ENCODE results near the gene CD226. TPM values are rescaled to one million over a fixed set of nuclear protein-coding genes. Genes with fewer than 3 reads are reported as not detected.

Gene CD226
- total RNA-seq, 1 donor from 2014 or later, result 1.0 TPM

DNA sequence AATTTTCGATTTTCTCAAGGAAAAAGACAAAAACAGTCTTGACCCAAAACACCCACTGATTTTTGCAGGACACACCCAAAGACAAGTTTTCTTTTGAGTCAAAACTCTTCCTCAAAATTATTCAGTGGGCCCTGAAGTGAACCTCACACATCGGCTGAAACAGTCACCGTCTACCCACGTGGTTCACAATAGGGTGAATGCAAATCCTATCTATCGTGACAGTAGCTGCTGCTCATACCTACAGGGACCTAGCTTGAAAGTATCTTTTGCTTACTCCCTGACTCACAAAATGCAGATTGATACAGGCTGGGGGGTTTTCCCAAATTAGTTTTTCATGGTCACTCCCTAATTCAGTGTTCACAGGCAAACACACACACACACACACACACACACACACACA, 10.7 kb upstream of the CD226 start:
- Histone ChIP-seq H3K27me3 (ENCODE audit: control insufficient read depth in 3 of 3, insufficient read depth in 3 of 3, low read length in 3 of 3) (no peaks in the 10 kb centered on the region), H3K9ac (ENCODE audit: low read depth in 1 of 3, low read length in 3 of 3) (no peak overlapping the region), H3K9me3 (ENCODE audit: control insufficient read depth in 3 of 3, low read length in 3 of 3) (no peaks in the 10 kb centered on the region), H3K27ac (ENCODE audit: low read depth, low read length) (no peak overlapping the region), H3K4me1 (ENCODE audit: control insufficient read depth in 3 of 3, insufficient read depth in 3 of 3, low read length in 3 of 3) (no peaks in the 10 kb centered on the region), H3K4me3 (ENCODE audit: low read length in 3 of 3) (no peak overlapping the region), H3K36me3 (ENCODE audit: control insufficient read depth in 3 of 3, insufficient read depth in 3 of 3, low read length in 3 of 3) (peaks cover 0 to 4% (median 2%) of the 10 kb centered on the region in 3 donors)

DNA sequence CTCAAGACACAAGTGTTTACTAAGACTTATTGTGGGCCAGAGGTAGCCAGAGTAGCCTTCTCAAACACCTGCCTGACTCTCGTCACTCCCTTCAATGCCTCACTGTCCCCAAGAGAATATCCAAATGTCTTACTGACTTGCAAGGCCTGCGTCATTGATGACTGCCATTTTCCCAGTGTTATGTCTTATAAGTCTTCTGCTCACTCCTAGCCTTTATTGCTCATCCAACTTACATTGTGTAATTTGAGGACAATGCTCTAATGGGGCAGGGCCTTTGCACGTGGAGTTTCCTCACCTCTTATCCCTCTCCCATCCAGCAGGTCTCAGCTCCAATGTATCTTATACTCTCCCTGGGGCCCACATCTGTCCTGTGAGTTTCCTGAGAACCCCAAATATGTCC, 10.1 kb upstream of the CD226 start:
- Histone ChIP-seq H3K27ac (ENCODE audit: low read depth, low read length) (no peak overlapping the region), H3K9ac (ENCODE audit: low read depth in 1 of 3, low read length in 3 of 3) (no peak overlapping the region), H3K4me3 (ENCODE audit: low read length in 3 of 3) (no peak overlapping the region), H3K27me3 (ENCODE audit: control insufficient read depth in 3 of 3, insufficient read depth in 3 of 3, low read length in 3 of 3) (no peaks in the 10 kb centered on the region), H3K9me3 (ENCODE audit: control insufficient read depth in 3 of 3, low read length in 3 of 3) (no peaks in the 10 kb centered on the region), H3K36me3 (ENCODE audit: control insufficient read depth in 3 of 3, insufficient read depth in 3 of 3, low read length in 3 of 3) (peaks cover 0 to 3% (median 2%) of the 10 kb centered on the region in 3 donors), H3K4me1 (ENCODE audit: control insufficient read depth in 3 of 3, insufficient read depth in 3 of 3, low read length in 3 of 3) (no peaks in the 10 kb centered on the region)

DNA sequence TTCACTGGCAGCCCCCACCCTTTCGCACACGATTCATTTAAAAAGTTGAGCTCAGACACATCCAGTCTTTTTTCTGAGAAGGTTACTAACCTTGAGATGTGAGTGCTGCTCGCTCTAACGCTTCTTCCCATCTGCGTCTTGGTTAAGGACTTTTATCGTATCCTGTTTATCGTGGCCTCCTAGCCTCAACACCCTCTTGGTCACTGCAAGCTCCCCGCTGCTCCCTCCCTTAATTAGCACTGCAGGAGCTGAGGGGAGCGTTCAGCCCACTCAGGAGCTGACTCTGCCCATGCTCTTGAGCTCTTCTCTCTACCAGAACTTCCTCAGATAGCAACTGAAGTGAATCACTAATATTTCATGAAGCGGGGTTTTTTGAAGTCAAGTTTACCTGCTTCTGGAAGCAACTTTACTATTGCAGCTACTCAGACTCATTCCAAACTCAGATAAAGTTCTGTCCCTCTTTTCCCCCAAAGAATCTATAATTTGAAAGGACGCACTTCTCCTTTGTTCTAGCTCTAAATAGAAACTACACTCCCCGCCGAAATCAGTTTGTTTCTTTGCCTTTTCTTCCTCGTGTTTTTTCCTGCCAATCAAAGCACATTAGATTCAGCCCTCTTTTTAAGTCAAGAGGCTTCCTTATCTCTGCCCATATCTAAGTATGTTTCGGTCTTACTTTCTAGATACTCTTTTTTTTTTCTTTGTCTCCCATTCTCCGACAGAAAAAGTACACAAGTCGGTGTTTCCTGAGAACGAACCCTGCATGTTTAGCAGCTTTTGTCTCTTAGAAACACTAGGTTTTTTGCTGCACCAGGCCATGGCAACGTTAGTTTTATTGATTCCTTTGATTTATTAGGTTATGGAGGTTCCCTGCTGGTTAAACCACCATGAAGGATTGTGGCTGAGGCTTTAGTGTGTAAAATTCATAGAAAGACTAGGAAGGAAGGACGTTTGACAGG, 9.3 kb upstream of the CD226 start:
- Histone ChIP-seq H3K4me1 (ENCODE audit: control insufficient read depth in 3 of 3, insufficient read depth in 3 of 3, low read length in 3 of 3) (no peaks in the 10 kb centered on the region), H3K27ac (ENCODE audit: low read depth, low read length) (no peak overlapping the region), H3K9me3 (ENCODE audit: control insufficient read depth in 3 of 3, low read length in 3 of 3) (no peaks in the 10 kb centered on the region), H3K27me3 (ENCODE audit: control insufficient read depth in 3 of 3, insufficient read depth in 3 of 3, low read length in 3 of 3) (no peaks in the 10 kb centered on the region), H3K4me3 (ENCODE audit: low read length in 3 of 3) (no peak overlapping the region), H3K9ac (ENCODE audit: low read depth in 1 of 3, low read length in 3 of 3) (no peak overlapping the region), H3K36me3 (ENCODE audit: control insufficient read depth in 3 of 3, insufficient read depth in 3 of 3, low read length in 3 of 3) (no peaks in the 10 kb centered on the region)

DNA sequence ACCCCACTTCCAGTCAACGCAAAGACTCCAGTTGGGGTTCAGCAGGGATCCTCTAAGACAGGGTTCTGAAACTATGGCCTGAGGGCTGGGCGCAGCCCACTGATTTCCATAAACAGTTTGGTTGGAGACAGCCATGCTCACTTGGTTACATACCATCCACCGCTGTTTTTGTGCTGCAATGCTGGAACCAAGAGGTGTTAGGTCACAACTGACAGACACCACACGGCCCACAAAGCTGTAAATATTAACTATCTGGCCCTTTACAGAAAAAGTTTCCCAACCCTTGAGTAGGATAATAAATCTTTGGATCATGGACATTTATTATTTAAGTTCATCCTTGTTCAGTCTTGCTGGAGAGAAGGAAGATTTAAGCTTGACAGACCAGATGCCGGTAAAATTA, 8.4 kb upstream of the CD226 start:
- Histone ChIP-seq H3K9me3 (ENCODE audit: control insufficient read depth in 3 of 3, low read length in 3 of 3) (no peaks in the 10 kb centered on the region), H3K4me1 (ENCODE audit: control insufficient read depth in 3 of 3, insufficient read depth in 3 of 3, low read length in 3 of 3) (no peaks in the 10 kb centered on the region), H3K36me3 (ENCODE audit: control insufficient read depth in 3 of 3, insufficient read depth in 3 of 3, low read length in 3 of 3) (no peaks in the 10 kb centered on the region), H3K4me3 (ENCODE audit: low read length in 3 of 3) (no peak overlapping the region), H3K27ac (ENCODE audit: low read depth, low read length) (no peak overlapping the region), H3K27me3 (ENCODE audit: control insufficient read depth in 3 of 3, insufficient read depth in 3 of 3, low read length in 3 of 3) (no peaks in the 10 kb centered on the region), H3K9ac (ENCODE audit: low read depth in 1 of 3, low read length in 3 of 3) (no peak overlapping the region)

DNA sequence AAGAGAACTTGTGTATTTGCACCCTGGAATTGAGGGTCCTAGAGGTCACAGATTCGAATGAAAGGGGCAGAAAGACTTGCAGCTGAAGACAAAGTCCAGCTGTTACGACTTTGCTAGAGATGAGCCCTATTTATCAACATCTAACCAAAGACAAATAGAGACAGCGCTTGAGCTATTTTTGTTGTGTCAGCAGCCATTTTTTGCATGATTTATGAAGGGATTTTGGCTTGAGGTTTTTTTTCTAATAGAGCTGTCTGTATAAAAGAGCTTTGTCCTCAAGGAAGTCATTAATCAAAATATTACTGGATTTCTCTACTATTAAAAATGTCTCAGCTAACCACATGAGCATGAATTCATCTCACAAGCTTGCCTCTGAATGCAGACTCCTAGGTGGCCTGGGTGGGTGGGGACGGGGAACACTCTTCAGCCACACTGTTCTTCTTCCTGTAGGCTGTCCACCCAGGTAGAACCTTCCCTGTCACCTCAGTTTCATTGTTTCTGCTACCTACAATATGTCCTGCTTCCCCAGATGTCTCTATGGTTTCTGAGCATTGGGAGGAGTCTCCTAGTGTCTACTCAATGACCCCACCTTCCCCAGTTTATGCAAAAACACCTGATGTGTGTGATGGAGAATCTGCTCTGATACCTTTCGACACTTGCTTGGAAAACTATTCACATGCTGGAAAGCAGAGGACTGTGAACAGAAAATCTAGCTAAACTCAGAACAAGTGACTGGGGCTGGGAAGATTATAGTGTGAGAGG, 7.2 kb upstream of the CD226 start:
- H3K36me3 ChIP-seq (ENCODE audit: control insufficient read depth in 3 of 3, insufficient read depth in 3 of 3, low read length in 3 of 3), result no peaks in the 10 kb centered on the region
- no peaks in the 10 kb centered on the region for H3K27me3 ChIP-seq (ENCODE audit: control insufficient read depth in 3 of 3, insufficient read depth in 3 of 3, low read length in 3 of 3)
- H3K27ac ChIP-seq (ENCODE audit: low read depth, low read length), result no peak overlapping the region
- no peak overlapping the region for H3K9ac ChIP-seq (ENCODE audit: low read depth in 1 of 3, low read length in 3 of 3)
- H3K9me3 ChIP-seq (ENCODE audit: control insufficient read depth in 3 of 3, low read length in 3 of 3), result no peaks in the 10 kb centered on the region
- no peak overlapping the region for H3K4me3 ChIP-seq (ENCODE audit: low read length in 3 of 3)
- H3K4me1 ChIP-seq (ENCODE audit: control insufficient read depth in 3 of 3, insufficient read depth in 3 of 3, low read length in 3 of 3), result no peaks in the 10 kb centered on the region

DNA sequence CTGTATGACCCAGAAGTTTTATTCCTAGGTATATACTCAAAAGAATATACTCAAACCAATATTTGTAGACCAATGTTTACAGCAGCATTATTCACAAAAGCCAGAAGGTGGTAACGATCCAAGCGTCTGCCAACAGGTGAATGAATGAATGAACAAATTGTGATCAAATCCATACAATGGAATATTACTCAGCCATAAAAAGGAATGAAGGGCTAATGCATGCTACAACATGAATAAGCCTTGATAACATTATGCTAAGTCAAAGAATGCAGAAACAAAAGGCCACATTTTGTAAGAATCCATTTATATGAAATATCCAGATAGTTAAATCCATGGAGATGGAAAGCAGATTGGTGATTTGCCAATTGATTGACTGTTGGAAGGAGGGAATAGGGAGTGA, 5.5 kb upstream of the CD226 start:
- no peak overlapping the region for H3K27ac ChIP-seq (ENCODE audit: low read depth, low read length)
- H3K27me3 ChIP-seq (ENCODE audit: control insufficient read depth in 3 of 3, insufficient read depth in 3 of 3, low read length in 3 of 3), result no peaks in the 10 kb centered on the region
- H3K9ac ChIP-seq (ENCODE audit: low read depth in 1 of 3, low read length in 3 of 3), result no peak overlapping the region
- H3K36me3 ChIP-seq (ENCODE audit: control insufficient read depth in 3 of 3, insufficient read depth in 3 of 3, low read length in 3 of 3), result no peaks in the 10 kb centered on the region
- H3K4me1 ChIP-seq (ENCODE audit: control insufficient read depth in 3 of 3, insufficient read depth in 3 of 3, low read length in 3 of 3), result peaks cover 0 to 5% (median 0%) of the 10 kb centered on the region in 3 donors
- no peaks in the 10 kb centered on the region for H3K9me3 ChIP-seq (ENCODE audit: control insufficient read depth in 3 of 3, low read length in 3 of 3)
- no peak overlapping the region for H3K4me3 ChIP-seq (ENCODE audit: low read length in 3 of 3)

DNA sequence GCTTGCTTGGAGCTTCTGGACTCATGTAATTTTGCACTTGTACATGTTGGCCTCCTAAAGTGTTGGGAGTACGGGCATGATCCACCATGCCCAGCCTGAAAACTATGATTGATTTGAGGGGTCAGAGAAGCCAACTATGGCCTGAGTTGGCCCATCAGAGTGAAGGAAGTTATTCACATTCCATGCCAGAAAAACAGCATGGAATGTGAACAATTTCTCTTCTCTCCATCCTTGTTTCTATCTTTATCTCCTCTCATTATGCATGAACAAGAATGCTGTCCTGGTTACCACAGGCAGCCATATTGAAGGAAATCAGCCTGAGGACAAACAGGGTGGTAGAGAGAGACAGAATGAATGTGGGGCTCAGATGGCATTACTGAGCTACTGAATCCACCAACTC, 3.5 kb upstream of the CD226 start:
- Histone ChIP-seq H3K4me1 (ENCODE audit: control insufficient read depth in 3 of 3, insufficient read depth in 3 of 3, low read length in 3 of 3) (peaks cover 0 to 5% (median 0%) of the 10 kb centered on the region in 3 donors), H3K36me3 (ENCODE audit: control insufficient read depth in 3 of 3, insufficient read depth in 3 of 3, low read length in 3 of 3) (no peaks in the 10 kb centered on the region), H3K4me3 (ENCODE audit: low read length in 3 of 3) (no peak overlapping the region), H3K9ac (ENCODE audit: low read depth in 1 of 3, low read length in 3 of 3) (no peak overlapping the region), H3K27ac (ENCODE audit: low read depth, low read length) (no peak overlapping the region), H3K27me3 (ENCODE audit: control insufficient read depth in 3 of 3, insufficient read depth in 3 of 3, low read length in 3 of 3) (no peaks in the 10 kb centered on the region), H3K9me3 (ENCODE audit: control insufficient read depth in 3 of 3, low read length in 3 of 3) (no peaks in the 10 kb centered on the region)

DNA sequence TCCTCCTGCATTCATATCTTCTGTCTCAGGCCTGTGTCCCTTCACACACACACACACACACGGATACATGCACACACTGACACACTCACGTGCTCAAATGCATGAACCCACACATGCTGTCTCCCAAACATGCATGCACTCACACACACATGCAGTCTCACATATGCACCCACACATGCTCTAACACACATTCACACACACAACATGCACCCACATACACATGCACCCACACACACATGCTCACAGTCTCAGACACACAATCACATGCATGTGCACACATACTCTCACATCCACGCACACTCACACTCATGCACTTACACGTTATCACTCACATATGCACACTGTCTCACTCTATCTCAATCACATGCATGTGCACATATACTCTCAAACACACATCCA, 1.9 kb upstream of the CD226 start:
- Histone ChIP-seq H3K9me3 (ENCODE audit: control insufficient read depth in 3 of 3, low read length in 3 of 3) (no peaks in the 10 kb centered on the region), H3K4me3 (ENCODE audit: low read length in 3 of 3) (no peak overlapping the region), H3K27ac (ENCODE audit: low read depth, low read length) (no peak overlapping the region)

DNA sequence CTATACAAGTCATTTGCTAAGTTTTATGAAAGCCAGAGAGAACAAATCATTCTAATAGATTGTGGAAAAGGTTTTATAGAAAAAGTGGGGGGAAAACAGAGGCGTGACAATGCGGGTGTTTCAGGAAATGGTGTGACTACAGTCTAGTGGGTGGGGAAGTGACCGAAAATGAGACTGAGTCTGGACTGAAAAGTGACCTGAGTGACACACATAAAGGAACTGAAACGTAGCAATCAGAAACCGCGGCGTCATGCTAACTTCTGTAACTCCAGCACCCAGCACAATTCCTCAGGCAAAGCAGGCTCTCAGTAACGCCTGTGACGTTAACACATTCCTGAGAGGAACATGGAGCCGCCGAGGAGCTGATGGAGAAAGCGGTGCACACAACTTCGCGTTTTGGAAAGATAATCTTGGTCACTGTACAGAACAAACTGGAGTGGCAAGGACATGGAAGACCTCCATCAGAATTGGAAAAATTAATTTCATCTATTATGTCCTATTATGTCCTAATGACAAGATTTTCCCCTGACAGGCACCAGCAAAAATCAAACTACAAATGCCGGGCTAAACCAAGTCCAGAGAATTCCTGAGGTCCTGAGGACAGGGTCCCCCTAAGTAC, 1.4 kb upstream of the CD226 start:
- Histone ChIP-seq H3K27ac (ENCODE audit: low read depth, low read length) (no peak overlapping the region), H3K36me3 (ENCODE audit: control insufficient read depth in 3 of 3, insufficient read depth in 3 of 3, low read length in 3 of 3) (no peaks in the 10 kb centered on the region), H3K4me1 (ENCODE audit: control insufficient read depth in 3 of 3, insufficient read depth in 3 of 3, low read length in 3 of 3) (peaks cover 0 to 5% (median 0%) of the 10 kb centered on the region in 3 donors), H3K9ac (ENCODE audit: low read depth in 1 of 3, low read length in 3 of 3) (no peak overlapping the region), H3K9me3 (ENCODE audit: control insufficient read depth in 3 of 3, low read length in 3 of 3) (no peaks in the 10 kb centered on the region), H3K4me3 (ENCODE audit: low read length in 3 of 3) (no peak overlapping the region), H3K27me3 (ENCODE audit: control insufficient read depth in 3 of 3, insufficient read depth in 3 of 3, low read length in 3 of 3) (no peaks in the 10 kb centered on the region)

More for the DNA sequence above, 1.9 kb upstream of the CD226 start:
- Histone ChIP-seq H3K36me3 (ENCODE audit: control insufficient read depth in 3 of 3, insufficient read depth in 3 of 3, low read length in 3 of 3) (no peaks in the 10 kb centered on the region), H3K4me1 (ENCODE audit: control insufficient read depth in 3 of 3, insufficient read depth in 3 of 3, low read length in 3 of 3) (peaks cover 0 to 5% (median 0%) of the 10 kb centered on the region in 3 donors), H3K9ac (ENCODE audit: low read depth in 1 of 3, low read length in 3 of 3) (no peak overlapping the region), H3K27me3 (ENCODE audit: control insufficient read depth in 3 of 3, insufficient read depth in 3 of 3, low read length in 3 of 3) (no peaks in the 10 kb centered on the region)
